IMR-90 (cell line): ENCODE results near the gene TCF7. TPM values are rescaled to one million over a fixed set of nuclear protein-coding genes. Genes with fewer than 3 reads are reported as not detected.

Experiments
- ATAC-seq: fragments of 200-7000 bp; cut with Tn5 transposase; 2 replicates; pipeline ENCODE4 v1.9.1; 2020; ENCODE audit warnings: low read depth, mild to moderate bottlenecking, moderate library complexity
- BruUV-seq: library from RNA; stranded (reverse); fragments of 400-500 nt; replicated peaks from 2 replicates; lab custom pipeline; 2021; lab: Mats Ljungman, UMichigan
- CTCF ChIA-PET: fragments of 300-600 bp; formaldehyde crosslinking; extraction: SDS; loops from one replicate; lab custom pipeline; 2021; ENCODE audit warnings: antibody characterized with exemption; lab: Yijun Ruan, JAX
- POLR2A ChIA-PET: fragments of 300-600 bp; sonication (Branson Sonifier 250); formaldehyde crosslinking; loops from one replicate; lab custom pipeline; 2022; ENCODE audit warnings: antibody characterized with exemption; ENCODE audit not compliant: unreplicated experiment; lab: Charles Lee
- DNase-seq: peaks from one replicate; pipeline ENCODE4 v3.0.0; 2013
- H2AFZ ChIP-seq: replicated peaks from 2 replicates; pipeline ENCODE3; 2013; ENCODE audit warnings: low read length, mild to moderate bottlenecking; ENCODE audit not compliant: poor library complexity
- H2AK5ac ChIP-seq: 2 replicates; pipeline ENCODE4 v1.6.1; 2013; ENCODE audit warnings: low read depth, low read length, inconsistent platforms
- H2AK9ac ChIP-seq: replicated peaks from 2 replicates; pipeline ENCODE3; 2013; ENCODE audit warnings: mild to moderate bottlenecking, low read depth, low read length, moderate library complexity; ENCODE audit not compliant: poor library complexity
- H2BK120ac ChIP-seq: 2 replicates; pipeline ENCODE4 v1.6.1; 2013; ENCODE audit warnings: low read depth, low read length, inconsistent platforms
- H2BK15ac ChIP-seq: 3 replicates; pipeline ENCODE4 v1.6.1; 2013; ENCODE audit warnings: low read depth, low read length, inconsistent platforms
- H2BK20ac ChIP-seq: 2 replicates; pipeline ENCODE4 v1.6.1; 2013; ENCODE audit warnings: low read depth, mild to moderate bottlenecking, inconsistent platforms, low read length, moderate library complexity
- H2BK5ac ChIP-seq: 2 replicates; pipeline ENCODE4 v1.6.1; 2013; ENCODE audit warnings: mild to moderate bottlenecking, low read depth, low read length, inconsistent platforms; ENCODE audit not compliant: poor library complexity, severe bottlenecking
- H3K14ac ChIP-seq: replicated peaks from 2 replicates; pipeline ENCODE4 v1.6.1; 2013; ENCODE audit warnings: low read depth, low read length, inconsistent platforms
- H3K18ac ChIP-seq: 2 replicates; pipeline ENCODE4 v1.6.1; 2013; ENCODE audit warnings: low read depth, low read length, control low read depth
- H3K23ac ChIP-seq: 2 replicates; pipeline ENCODE4 v1.6.1; 2013; ENCODE audit warnings: low read depth, low read length, inconsistent platforms
- H3K27ac ChIP-seq: 2 replicates; pipeline ENCODE4 v1.5.1; 2013; ENCODE audit warnings: mild to moderate bottlenecking, control low read depth, low read length; ENCODE audit not compliant: insufficient read depth
- H3K27me3 ChIP-seq: 2 replicates; pipeline ENCODE4 v1.6.1; 2013; ENCODE audit warnings: low read length; ENCODE audit not compliant: control insufficient read depth, insufficient read depth
- H3K36me3 ChIP-seq: 2 replicates; pipeline ENCODE4 v1.6.1; 2013; ENCODE audit warnings: low read length, mixed read lengths; ENCODE audit not compliant: control insufficient read depth, insufficient read depth
- H3K4ac ChIP-seq: 2 replicates; pipeline ENCODE4 v1.6.1; 2013; ENCODE audit warnings: low read depth, low read length, inconsistent platforms
- H3K4me1 ChIP-seq: 2 replicates; pipeline ENCODE4 v1.6.1; 2013; ENCODE audit warnings: low read length, mixed read lengths; ENCODE audit not compliant: control insufficient read depth, insufficient read depth
- H3K4me2 ChIP-seq: 2 replicates; pipeline ENCODE4 v1.6.1; 2013; ENCODE audit warnings: low read depth, mild to moderate bottlenecking, control low read depth, low read length, moderate library complexity
- H3K4me3 ChIP-seq: 2 replicates; pipeline ENCODE4 v1.5.1; 2013; ENCODE audit warnings: low read depth, mild to moderate bottlenecking, control low read depth, low read length, moderate library complexity; ENCODE audit not compliant: insufficient read depth
- H3K56ac ChIP-seq: 2 replicates; pipeline ENCODE4 v1.6.1; 2013; ENCODE audit warnings: low read length, inconsistent platforms; ENCODE audit not compliant: insufficient read depth; ENCODE audit errors: extremely low read depth
- H3K79me1 ChIP-seq, 2 experiments: 2 replicates each; pipeline ENCODE4 v1.6.1; 2013; ENCODE audit warnings: low read length in 2 of 2, inconsistent platforms in 1 of 2, low read depth in 1 of 2
- H3K9ac ChIP-seq: 2 replicates; pipeline ENCODE4 v1.6.1; 2013; ENCODE audit warnings: low read depth, low read length, control low read depth
- H3K9me1 ChIP-seq: 2 replicates; pipeline ENCODE4 v1.6.1; 2013; ENCODE audit warnings: low read length, inconsistent platforms; ENCODE audit not compliant: insufficient read depth
- H3K9me3 ChIP-seq: 2 replicates; pipeline ENCODE4 v1.6.1; 2013; ENCODE audit warnings: low read length; ENCODE audit not compliant: control insufficient read depth, insufficient read depth
- H4K20me1 ChIP-seq: 2 replicates; pipeline ENCODE4 v1.6.1; 2013; ENCODE audit warnings: low read length, inconsistent platforms; ENCODE audit not compliant: insufficient read depth
- H4K5ac ChIP-seq: 2 replicates; pipeline ENCODE4 v1.6.1; 2013; ENCODE audit warnings: mild to moderate bottlenecking, low read depth, low read length, control low read depth
- H4K8ac ChIP-seq, 2 experiments: 2 replicates each; pipeline ENCODE4 v1.6.1; 2013; ENCODE audit warnings: low read depth in 2 of 2, low read length in 2 of 2, control low read depth in 1 of 2, inconsistent platforms in 1 of 2
- H4K91ac ChIP-seq: 2 replicates; pipeline ENCODE4 v1.6.1; 2013; ENCODE audit warnings: low read depth, low read length, inconsistent platforms; ENCODE audit not compliant: insufficient read depth
- CEBPB ChIP-seq: IDR thresholded peaks from 2 replicates; pipeline ENCODE4 v1.6.1; 2012; ENCODE audit warnings: low read depth, low read length, improper control_type of control experiment
- RFX5 ChIP-seq: IDR thresholded peaks from 2 replicates; pipeline ENCODE4 v1.8.0; 2012; ENCODE audit warnings: low read depth, mild to moderate bottlenecking, low read length, moderate library complexity
- WGBS, 2 experiments: methylation state at CpG; one replicate each; pipeline versions ENCODE4 v1.1.5 to v1.1.7; 2013; ENCODE audit warnings: missing lambda C conversion rate in 2 of 2; ENCODE audit not compliant: insufficient read length in 1 of 2; ENCODE audit errors: extremely low coverage in 2 of 2; 5-methylcytosine and 5-hydroxymethylcytosine counted together
- dilution Hi-C: fragments of 300-500 bp; cut with HindIII; formaldehyde crosslinking; loops from one replicate; pipeline ENCODE4 v1.14.3; 2018; ENCODE audit warnings: low sequenced_read_pairs; ENCODE audit not compliant: unreplicated experiment
- in situ Hi-C: fragments of 300-500 bp; cut with MboI; formaldehyde crosslinking; loops from 3 replicates; pipeline ENCODE4 v1.14.3; 2019; ENCODE audit warnings: low sequenced_read_pairs, inconsistent platforms, mixed read lengths
- intact Hi-C: fragments of 100-400 bp; cut with micrococcal nuclease; formaldehyde crosslinking; loops from 2 replicates; pipeline ENCODE4 v1.10.0; 2022
- polyA plus RNA-seq, 3 experiments: library from polyadenylated mRNA; depleted of rRNA; stranded (reverse); fragments of >200 nt; gene quantifications; 2 replicates each; pipeline ENCODE4 v1.2.3, GENCODE V29; 2012; ENCODE audit warnings: low replicate concordance in 1 of 3
- total RNA-seq: library from RNA; depleted of rRNA; stranded (reverse); fragments of >200 nt; gene quantifications from 2 replicates; pipeline ENCODE4 v1.2.3, GENCODE V29; 2012
- TF ChIP-seq, protein P1 (sequence below): fragments of 150-350 bp; IDR thresholded peaks from 2 replicates; pipeline ENCODE4 v1.6.1; 2017; ENCODE audit warnings: mild to moderate bottlenecking, antibody characterized with exemption, low read length, low read depth
- TF ChIP-seq, protein P2 (sequence below): fragments of 150-350 bp; IDR thresholded peaks from 2 replicates; pipeline ENCODE4 v1.6.1; 2016; ENCODE audit warnings: low read depth, mild to moderate bottlenecking, low read length, moderate library complexity, borderline replicate concordance
- TF ChIP-seq, protein P3 (sequence below): conservative IDR thresholded peaks from 2 replicates; pipeline ENCODE4 v1.5.1; 2012; ENCODE audit warnings: mild to moderate bottlenecking, low read depth, low read length, improper control_type of control experiment

The TCF7 gene
- total and polyA plus RNA-seq, 2 of the 4 experiments (the other 2 are of a cell fraction): 1.3 to 3.4 TPM

DNA sequence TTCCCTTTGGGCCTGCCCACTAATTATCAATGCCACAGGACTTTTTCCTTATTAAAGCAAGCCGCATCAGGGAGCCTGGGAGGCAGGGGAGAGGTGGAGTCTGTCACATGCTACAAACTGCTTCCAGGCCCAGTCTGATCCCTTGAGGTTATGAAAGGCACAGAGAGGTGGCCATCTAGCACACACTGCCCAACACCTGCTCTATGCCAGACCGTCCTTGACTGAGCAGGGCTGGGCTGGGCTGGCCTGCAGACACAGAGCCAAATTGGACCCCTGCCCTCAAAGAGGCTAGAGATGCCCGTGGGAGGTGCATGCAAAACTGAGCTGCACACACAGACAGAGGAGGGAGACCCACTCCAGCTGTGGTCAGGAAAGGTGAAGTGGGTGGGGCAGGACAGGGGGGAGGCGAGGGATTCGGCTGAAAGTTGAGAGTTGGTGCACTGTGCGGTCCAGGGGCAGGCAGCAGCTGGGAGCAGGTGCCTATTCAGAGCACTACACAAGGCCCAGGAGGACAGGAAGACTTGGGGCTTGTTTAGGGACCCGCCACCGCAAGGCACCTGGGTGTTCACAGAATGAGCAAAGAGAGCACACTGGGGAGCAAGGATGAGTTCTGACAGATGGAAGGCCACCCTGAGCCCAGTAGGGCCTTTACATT lies 36.4 kb upstream of the TCF7 start:
- no peak overlapping the region for H3K27ac ChIP-seq
- H2BK120ac ChIP-seq: no peak overlapping the region
- no peak overlapping the region for H2AK9ac ChIP-seq
- H3K14ac ChIP-seq: no peak overlapping the region
- H2AFZ ChIP-seq: no peak overlapping the region
- H4K5ac ChIP-seq: no peak overlapping the region
- H3K9me1 ChIP-seq: no peaks in the 10 kb centered on the region
- TF ChIP-seq CEBPB (no peak), RFX5 (no peak)
- TF ChIP-seq, protein P1, sequence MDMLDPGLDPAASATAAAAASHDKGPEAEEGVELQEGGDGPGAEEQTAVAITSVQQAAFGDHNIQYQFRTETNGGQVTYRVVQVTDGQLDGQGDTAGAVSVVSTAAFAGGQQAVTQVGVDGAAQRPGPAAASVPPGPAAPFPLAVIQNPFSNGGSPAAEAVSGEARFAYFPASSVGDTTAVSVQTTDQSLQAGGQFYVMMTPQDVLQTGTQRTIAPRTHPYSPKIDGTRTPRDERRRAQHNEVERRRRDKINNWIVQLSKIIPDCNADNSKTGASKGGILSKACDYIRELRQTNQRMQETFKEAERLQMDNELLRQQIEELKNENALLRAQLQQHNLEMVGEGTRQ: no peak
- TF ChIP-seq, protein P2, sequence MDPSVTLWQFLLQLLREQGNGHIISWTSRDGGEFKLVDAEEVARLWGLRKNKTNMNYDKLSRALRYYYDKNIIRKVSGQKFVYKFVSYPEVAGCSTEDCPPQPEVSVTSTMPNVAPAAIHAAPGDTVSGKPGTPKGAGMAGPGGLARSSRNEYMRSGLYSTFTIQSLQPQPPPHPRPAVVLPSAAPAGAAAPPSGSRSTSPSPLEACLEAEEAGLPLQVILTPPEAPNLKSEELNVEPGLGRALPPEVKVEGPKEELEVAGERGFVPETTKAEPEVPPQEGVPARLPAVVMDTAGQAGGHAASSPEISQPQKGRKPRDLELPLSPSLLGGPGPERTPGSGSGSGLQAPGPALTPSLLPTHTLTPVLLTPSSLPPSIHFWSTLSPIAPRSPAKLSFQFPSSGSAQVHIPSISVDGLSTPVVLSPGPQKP: no peak
- TF ChIP-seq, protein P3, sequence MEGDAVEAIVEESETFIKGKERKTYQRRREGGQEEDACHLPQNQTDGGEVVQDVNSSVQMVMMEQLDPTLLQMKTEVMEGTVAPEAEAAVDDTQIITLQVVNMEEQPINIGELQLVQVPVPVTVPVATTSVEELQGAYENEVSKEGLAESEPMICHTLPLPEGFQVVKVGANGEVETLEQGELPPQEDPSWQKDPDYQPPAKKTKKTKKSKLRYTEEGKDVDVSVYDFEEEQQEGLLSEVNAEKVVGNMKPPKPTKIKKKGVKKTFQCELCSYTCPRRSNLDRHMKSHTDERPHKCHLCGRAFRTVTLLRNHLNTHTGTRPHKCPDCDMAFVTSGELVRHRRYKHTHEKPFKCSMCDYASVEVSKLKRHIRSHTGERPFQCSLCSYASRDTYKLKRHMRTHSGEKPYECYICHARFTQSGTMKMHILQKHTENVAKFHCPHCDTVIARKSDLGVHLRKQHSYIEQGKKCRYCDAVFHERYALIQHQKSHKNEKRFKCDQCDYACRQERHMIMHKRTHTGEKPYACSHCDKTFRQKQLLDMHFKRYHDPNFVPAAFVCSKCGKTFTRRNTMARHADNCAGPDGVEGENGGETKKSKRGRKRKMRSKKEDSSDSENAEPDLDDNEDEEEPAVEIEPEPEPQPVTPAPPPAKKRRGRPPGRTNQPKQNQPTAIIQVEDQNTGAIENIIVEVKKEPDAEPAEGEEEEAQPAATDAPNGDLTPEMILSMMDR: no peak
- H4K20me1 ChIP-seq: no peaks in the 10 kb centered on the region
- no peaks in the 10 kb centered on the region for H3K4me1 ChIP-seq
- no peak overlapping the region for H3K18ac ChIP-seq
- H3K23ac ChIP-seq: no peak overlapping the region
- no peak overlapping the region for H4K8ac ChIP-seq
- H2AK5ac ChIP-seq: no peak overlapping the region
- H3K9ac ChIP-seq: no peak overlapping the region
- H4K91ac ChIP-seq: no peak overlapping the region
- H3K56ac ChIP-seq: no peak overlapping the region
- POLR2A ChIA-PET: no interaction called here
- no peaks in the 10 kb centered on the region for H3K79me1 ChIP-seq
- H2BK5ac ChIP-seq: no peak overlapping the region
- CTCF ChIA-PET: no interaction called here
- H3K4me3 ChIP-seq: no peak overlapping the region
- H2BK20ac ChIP-seq: no peak overlapping the region
- H3K9me3 ChIP-seq: no peaks in the 10 kb centered on the region
- H3K4ac ChIP-seq: no peak overlapping the region
- DNase-seq (no peak), ATAC-seq (no peak)
- H2BK15ac ChIP-seq: no peak overlapping the region
- H3K36me3 ChIP-seq: no peaks in the 10 kb centered on the region
- H3K4me2 ChIP-seq: no peak overlapping the region
- BruUV-seq: no TSS peak
- H3K27me3 ChIP-seq: peaks cover 23% of the 10 kb centered on the region
- intact Hi-C loops: no loop called here
- dilution Hi-C loops: no loop called here
- 60% methylated on average over 4 of the region's 8 CpGs; no CpG with 5 or more reads in 1 of the 2 experiments for WGBS, 2 experiments
- in situ Hi-C loops: no loop called here
